Activated B cell treated with CpG ODN at 0.5 μM for 24 hours (primary cell): Measurements from ENCODE around the gene AIMP1. TPM values are rescaled to one million over a fixed set of nuclear protein-coding genes. Genes with fewer than 3 reads are reported as not detected.

Source experiments
- ATAC-seq: fragments of 200-7000 bp; cut with Tn5 transposase; one replicate; pipeline ENCODE4 v1.10.0; 2021; ENCODE audit warnings: low read depth, mild to moderate bottlenecking, moderate library complexity
- CTCF ChIA-PET: fragments of 350-600 bp; sonication (Branson Sonifier 250); formaldehyde crosslinking; loops from one replicate; lab custom pipeline; 2021; ENCODE audit warnings: antibody characterized with exemption; lab: Charles Lee
- POLR2A ChIA-PET: fragments of 350-600 bp; sonication (Branson Sonifier 250); formaldehyde crosslinking; loops from one replicate; lab custom pipeline; 2021; ENCODE audit warnings: antibody characterized with exemption; lab: Charles Lee
- DNase-seq: peaks from one replicate; pipeline ENCODE4 v3.0.0; 2022
- H3K27ac Mint-ChIP-seq: one replicate; pipeline ENCODE4 v1.8.0; 2020; ENCODE audit warnings: mixed read lengths
- H3K27me3 Mint-ChIP-seq: one replicate; pipeline ENCODE4 v1.8.0; 2021; ENCODE audit warnings: mixed read lengths
- H3K36me3 Mint-ChIP-seq: one replicate; pipeline ENCODE4 v1.8.0; 2021; ENCODE audit warnings: low read depth, mixed read lengths
- H3K4me1 Mint-ChIP-seq: one replicate; pipeline ENCODE4 v1.8.0; 2021; ENCODE audit warnings: mixed read lengths
- H3K4me3 Mint-ChIP-seq: one replicate; pipeline ENCODE4 v1.8.0; 2020; ENCODE audit warnings: mild to moderate bottlenecking, mixed read lengths
- H3K9me3 Mint-ChIP-seq: one replicate; pipeline ENCODE4 v1.8.0; 2020; ENCODE audit warnings: mixed read lengths
- intact Hi-C: fragments of 100-400 bp; cut with micrococcal nuclease; formaldehyde crosslinking; loops from one replicate; pipeline ENCODE4 v1.15.1; 2024
- total RNA-seq: library from RNA; stranded (reverse); gene quantifications from 2 replicates; pipeline ENCODE4 v1.2.3, GENCODE V29; 2022
- TF ChIP-seq, protein P1 (sequence below): fragments of 200-600 bp; IDR thresholded peaks from one replicate; pipeline ENCODE4 v1.8.0; 2022; ENCODE audit warnings: antibody characterized with exemption, mild to moderate bottlenecking

AIMP1 gene
- total RNA-seq, 1 donor from 2014 or later, result 53.5 TPM

DNA sequence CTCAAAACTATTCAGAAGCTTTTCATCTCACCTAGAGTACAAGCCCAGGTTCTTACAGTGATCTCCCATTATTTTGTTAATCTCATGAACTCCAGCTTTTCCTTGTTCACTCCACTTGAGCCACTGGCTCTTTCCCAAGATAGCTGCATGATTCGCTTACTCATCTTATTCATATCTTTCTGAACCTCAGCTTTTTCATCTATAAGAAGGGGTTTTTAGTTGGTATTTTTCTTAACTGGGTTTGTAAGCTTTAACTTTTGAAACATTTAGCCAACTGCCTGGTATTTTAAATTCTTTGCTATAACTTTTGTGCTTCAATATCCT lies 28.3 kb downstream of the AIMP1 start:
- H3K36me3 Mint-ChIP-seq, result peaks cover 78% of the 10 kb centered on the region
- peaks cover 32% of the 10 kb centered on the region for H3K4me1 Mint-ChIP-seq
- H3K27me3 Mint-ChIP-seq, result no peaks in the 10 kb centered on the region
- ATAC-seq (no peak), DNase-seq (no peak)
- ChIA-PET CTCF (no interaction called here), POLR2A (no interaction called here)
- H3K4me3 Mint-ChIP-seq, result no peak overlapping the region
- H3K27ac Mint-ChIP-seq, result no peak overlapping the region
- intact Hi-C loops, result no loop called here
- peaks cover 8% of the 10 kb centered on the region for H3K9me3 Mint-ChIP-seq
- TF ChIP-seq, protein P1, sequence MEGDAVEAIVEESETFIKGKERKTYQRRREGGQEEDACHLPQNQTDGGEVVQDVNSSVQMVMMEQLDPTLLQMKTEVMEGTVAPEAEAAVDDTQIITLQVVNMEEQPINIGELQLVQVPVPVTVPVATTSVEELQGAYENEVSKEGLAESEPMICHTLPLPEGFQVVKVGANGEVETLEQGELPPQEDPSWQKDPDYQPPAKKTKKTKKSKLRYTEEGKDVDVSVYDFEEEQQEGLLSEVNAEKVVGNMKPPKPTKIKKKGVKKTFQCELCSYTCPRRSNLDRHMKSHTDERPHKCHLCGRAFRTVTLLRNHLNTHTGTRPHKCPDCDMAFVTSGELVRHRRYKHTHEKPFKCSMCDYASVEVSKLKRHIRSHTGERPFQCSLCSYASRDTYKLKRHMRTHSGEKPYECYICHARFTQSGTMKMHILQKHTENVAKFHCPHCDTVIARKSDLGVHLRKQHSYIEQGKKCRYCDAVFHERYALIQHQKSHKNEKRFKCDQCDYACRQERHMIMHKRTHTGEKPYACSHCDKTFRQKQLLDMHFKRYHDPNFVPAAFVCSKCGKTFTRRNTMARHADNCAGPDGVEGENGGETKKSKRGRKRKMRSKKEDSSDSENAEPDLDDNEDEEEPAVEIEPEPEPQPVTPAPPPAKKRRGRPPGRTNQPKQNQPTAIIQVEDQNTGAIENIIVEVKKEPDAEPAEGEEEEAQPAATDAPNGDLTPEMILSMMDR, result no peak

DNA sequence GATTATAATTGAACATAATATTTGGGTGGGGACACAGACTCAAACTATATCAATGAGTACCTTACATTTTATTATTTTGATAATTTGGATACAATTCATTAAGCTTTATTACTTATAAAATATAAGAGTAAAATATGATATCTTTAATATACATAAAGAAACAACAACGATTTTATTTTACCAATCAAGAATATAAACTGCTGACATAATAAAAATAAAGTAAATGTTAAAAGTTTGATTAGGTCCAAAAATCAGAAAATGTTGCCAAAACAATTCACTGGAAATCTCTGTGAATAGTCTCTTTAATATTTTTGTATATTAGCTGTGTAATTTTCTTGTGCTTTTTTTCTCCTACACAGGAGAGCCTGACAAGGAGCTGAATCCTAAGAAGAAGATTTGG lies 30.8 kb downstream of the AIMP1 start:
- CTCF ChIA-PET, result no interaction called here

DNA sequence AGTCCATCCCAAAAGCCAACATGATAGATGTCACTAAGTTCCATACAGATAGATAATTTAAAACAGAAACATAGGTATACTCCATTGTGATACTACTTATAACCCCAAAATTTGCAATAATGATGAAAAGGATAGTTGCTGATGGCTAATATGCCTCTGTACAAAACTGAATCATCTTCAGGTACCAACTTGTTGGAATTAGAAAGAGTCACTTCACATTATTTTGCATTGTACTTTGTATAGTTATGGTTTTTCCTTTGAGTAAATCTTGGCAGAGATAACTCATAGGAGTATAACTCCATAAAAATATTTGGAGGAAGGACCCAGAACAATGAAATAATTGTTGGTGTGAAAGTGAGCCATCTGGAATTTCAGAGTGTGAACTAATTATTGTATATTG lies 34.7 kb downstream of the AIMP1 start:
- H3K4me3 Mint-ChIP-seq, result no peak overlapping the region
- H3K36me3 Mint-ChIP-seq, result peaks cover 45% of the 10 kb centered on the region
- TF ChIP-seq, protein P1, result no peak
- ATAC-seq (no peak), DNase-seq (no peak)
- no peaks in the 10 kb centered on the region for H3K9me3 Mint-ChIP-seq
- ChIA-PET POLR2A (no interaction called here), CTCF (no interaction called here)
- H3K4me1 Mint-ChIP-seq, result no peaks in the 10 kb centered on the region
- no peaks in the 10 kb centered on the region for H3K27me3 Mint-ChIP-seq
- no peak overlapping the region for H3K27ac Mint-ChIP-seq
- intact Hi-C loops, result no loop called here

More for the DNA sequence above, 30.8 kb downstream of the AIMP1 start:
- intact Hi-C loops, result no loop called here
- H3K9me3 Mint-ChIP-seq, result no peaks in the 10 kb centered on the region
- H3K27me3 Mint-ChIP-seq, result no peaks in the 10 kb centered on the region
- DNase-seq (no peak), ATAC-seq (no peak)
- H3K27ac Mint-ChIP-seq, result no peak overlapping the region
- TF ChIP-seq, protein P1, result no peak
- H3K4me1 Mint-ChIP-seq, result peaks cover 13% of the 10 kb centered on the region
- POLR2A ChIA-PET, result no interaction called here
- H3K36me3 Mint-ChIP-seq, result peaks cover 70% of the 10 kb centered on the region
- no peak overlapping the region for H3K4me3 Mint-ChIP-seq

DNA sequence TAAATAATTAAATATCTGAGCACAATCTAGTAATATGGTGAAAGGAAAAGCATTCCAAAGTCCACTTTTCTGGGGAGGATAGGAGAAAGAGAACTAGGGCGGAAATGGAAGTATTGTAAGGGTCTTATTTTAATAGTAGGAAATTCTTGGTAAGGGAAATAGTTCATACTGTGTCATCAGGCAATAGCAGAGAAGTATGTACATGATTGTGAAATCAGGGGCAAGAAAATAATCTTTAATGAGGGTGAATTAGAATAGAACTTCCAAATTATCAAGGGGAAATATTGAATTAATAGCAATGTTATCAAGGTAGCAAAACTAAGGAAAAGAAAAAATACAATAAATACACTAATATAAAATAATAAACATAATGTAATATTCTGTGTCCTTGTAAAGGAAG lies 37.4 kb downstream of the AIMP1 start:
- CTCF ChIA-PET, result interaction anchor here (1.0 kb wide), 1 partner anchor 16 kb away, joined by 3 read pairs; no protein-coding TSS in a partner anchor
- Mint-ChIP-seq H3K9me3 (no peaks in the 10 kb centered on the region), H3K4me1 (peaks cover 3% of the 10 kb centered on the region), H3K36me3 (peaks cover 23% of the 10 kb centered on the region), H3K27ac (no peak overlapping the region), H3K27me3 (no peaks in the 10 kb centered on the region), H3K4me3 (no peak overlapping the region)
- ATAC-seq (no peak), DNase-seq (no peak)
- POLR2A ChIA-PET, result no interaction called here
- intact Hi-C loops, result no loop called here
- TF ChIP-seq, protein P1, result no peak

DNA sequence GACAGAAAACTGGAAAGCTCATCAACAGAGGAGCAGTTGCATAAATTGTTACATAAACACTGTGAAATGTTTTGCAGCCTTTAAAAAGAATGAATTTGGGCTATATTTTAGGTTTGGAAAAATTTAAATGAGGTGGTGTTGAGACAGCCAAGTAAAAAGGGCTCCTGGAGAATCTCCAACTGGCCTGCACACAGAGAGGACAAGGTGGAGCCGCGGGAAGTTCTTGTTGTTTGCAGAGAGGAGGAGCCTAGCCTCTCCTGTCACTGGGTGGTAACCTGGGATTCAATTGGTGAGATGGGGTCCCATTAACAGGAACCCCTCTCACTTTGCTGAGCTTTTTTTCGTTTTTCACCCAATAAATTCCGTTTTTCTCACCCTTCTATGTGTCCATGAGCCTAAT lies 38.8 kb downstream of the AIMP1 start:
- POLR2A ChIA-PET, result no interaction called here
- intact Hi-C loops, result no loop called here

More for the DNA sequence above, 38.8 kb downstream of the AIMP1 start:
- H3K9me3 Mint-ChIP-seq, result no peaks in the 10 kb centered on the region
- H3K27ac Mint-ChIP-seq, result no peak overlapping the region
- H3K36me3 Mint-ChIP-seq, result peaks cover 13% of the 10 kb centered on the region
- TF ChIP-seq, protein P1, result no peak
- CTCF ChIA-PET, result no interaction called here
- DNase-seq, result no peak
- ATAC-seq, result no peak
- H3K4me1 Mint-ChIP-seq, result peaks cover 3% of the 10 kb centered on the region
- H3K27me3 Mint-ChIP-seq, result no peaks in the 10 kb centered on the region
- no peak overlapping the region for H3K4me3 Mint-ChIP-seq
